ENCODE data around the gene NUP43. TPM values are rescaled to one million over a fixed set of nuclear protein-coding genes. Genes with fewer than 3 reads are reported as not detected.

The NUP43 gene, protein sequence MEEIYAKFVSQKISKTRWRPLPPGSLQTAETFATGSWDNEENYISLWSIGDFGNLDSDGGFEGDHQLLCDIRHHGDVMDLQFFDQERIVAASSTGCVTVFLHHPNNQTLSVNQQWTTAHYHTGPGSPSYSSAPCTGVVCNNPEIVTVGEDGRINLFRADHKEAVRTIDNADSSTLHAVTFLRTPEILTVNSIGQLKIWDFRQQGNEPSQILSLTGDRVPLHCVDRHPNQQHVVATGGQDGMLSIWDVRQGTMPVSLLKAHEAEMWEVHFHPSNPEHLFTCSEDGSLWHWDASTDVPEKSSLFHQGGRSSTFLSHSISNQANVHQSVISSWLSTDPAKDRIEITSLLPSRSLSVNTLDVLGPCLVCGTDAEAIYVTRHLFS
- total RNA-seq = 10 to 100 TPM; 28.6 to 32.1 TPM
- polyA plus RNA-seq = 10 to 100 TPM in 1 of 2 donors, 1 to 10 TPM in 1; 3.6 to 10.6 TPM
- long read RNA-seq, donor 1, transcript NUP43-201 (8 exons, 3,874 nt) = major isoform, 9 of 13 reads
- long read RNA-seq, donor 1, partial matches to known transcripts = 0 of 13 reads
- long read RNA-seq, donor 1, other reads (novel, unspliced or antisense) = 4 of 13 reads
- long read RNA-seq, donor 2, partial matches to known transcripts = 1 of 6 reads
- long read RNA-seq, donor 2, other reads (novel, unspliced or antisense) = 4 of 6 reads

DNA sequence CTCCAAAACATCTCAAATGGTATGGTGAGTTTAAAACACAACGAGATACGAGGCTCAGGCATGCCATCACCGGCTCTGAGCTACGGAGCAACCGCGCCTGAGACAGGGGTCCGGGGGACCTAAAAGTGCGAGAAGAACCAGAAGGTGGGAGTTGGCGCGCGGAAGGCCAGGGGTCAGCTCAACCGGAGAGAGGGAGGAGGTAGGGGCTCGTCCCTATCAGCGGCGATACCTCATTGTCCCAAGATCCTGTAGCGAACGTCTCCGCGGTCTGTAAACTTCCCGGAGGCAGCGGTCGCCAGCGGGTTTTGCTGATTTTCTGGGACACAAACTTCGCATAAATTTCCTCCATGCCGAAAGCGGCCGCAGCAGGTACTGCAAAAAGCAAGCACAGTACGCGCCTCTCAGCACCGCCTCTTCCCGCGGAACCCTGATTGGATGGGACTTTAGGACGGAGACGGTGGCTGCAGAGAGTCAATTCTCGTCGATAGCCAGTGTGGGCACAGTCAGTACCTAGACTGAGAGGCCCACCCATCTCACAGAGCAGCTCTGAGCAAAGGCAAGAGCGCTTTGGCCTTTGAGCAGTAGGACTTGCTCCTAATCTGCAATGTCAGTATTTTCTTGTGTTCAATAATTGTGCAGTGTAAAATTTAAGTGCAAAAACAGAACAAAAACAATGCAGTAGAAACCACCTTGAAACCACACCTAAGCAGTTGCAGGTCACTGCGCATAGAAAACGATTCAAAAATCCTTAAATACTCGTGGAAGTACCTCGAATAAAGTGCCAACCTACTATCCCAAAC lies at the start of gene NUP43:
NUP43 (minus strand) TSS at position 383 of the 800 bp plus-strand sequence; CDS start at position 349, 34 bp downstream.
- peak; percentile 92 for ATAC-seq (ENCODE audit: low FRiP score)
- DNase-seq = peak; percentile 97 to 98
- H3K27me3 ChIP-seq (ENCODE audit: control insufficient read depth in 1 of 2, insufficient read depth in 2 of 2, low read length in 1 of 2) = no peaks in the 10 kb centered on the region
- 5 to 6% methylated on average over 41 of the region's 41 CpGs for WGBS, 2 donors
- no peaks in the 10 kb centered on the region for H3K4me1 ChIP-seq (ENCODE audit: control insufficient read depth in 1 of 2, insufficient read depth in 2 of 2, low read length in 2 of 2)
- H3K4me3 ChIP-seq (ENCODE audit: low read length in 2 of 2) = peak within 1 kb of the TSS; percentile 50 to 70
- intact Hi-C loops (cut with DNase I) = loop anchor here in 1 of 2 donors (10.0 kb wide), 1 partner anchor 118 kb away; the partner anchor contains the start of gene LRP11
- peaks cover 0 to 1% of the 10 kb centered on the region in 2 donors for H3K36me3 ChIP-seq (ENCODE audit: control insufficient read depth in 1 of 2, insufficient read depth in 2 of 2, low read length in 1 of 2)
- H3K9me3 ChIP-seq (ENCODE audit: control insufficient read depth, low read length) = no peaks in the 10 kb centered on the region
- peak within 1 kb of the TSS in 1 of 2 donors; percentile 52 for H3K27ac ChIP-seq (ENCODE audit: low read depth in 1 of 2, low read length in 2 of 2)

DNA sequence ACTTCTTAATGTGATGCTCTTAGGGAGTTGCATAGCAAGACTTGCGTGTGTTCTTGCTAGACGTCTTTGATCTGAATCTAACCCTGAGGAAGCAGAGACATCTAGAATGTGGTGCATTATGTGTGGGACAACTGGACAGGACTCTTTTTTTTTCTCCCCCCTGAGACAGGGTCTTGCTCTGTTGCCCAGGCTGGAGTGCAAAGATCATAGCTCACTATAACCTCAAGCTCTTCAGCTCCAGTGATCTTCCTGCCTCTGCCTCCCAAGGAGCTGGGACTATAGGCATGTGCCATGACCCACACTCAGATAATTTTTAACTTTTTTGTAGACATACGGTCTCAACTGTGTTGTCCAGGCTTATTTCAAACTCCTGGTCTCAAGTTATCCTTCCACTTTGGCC lies 37.2 kb upstream of the NUP43 start:
- Histone ChIP-seq H3K4me3 (ENCODE audit: low read length in 2 of 2) (no peak overlapping the region), H3K4me1 (ENCODE audit: control insufficient read depth in 1 of 2, insufficient read depth in 2 of 2, low read length in 2 of 2) (no peaks in the 10 kb centered on the region), H3K27me3 (ENCODE audit: control insufficient read depth in 1 of 2, insufficient read depth in 2 of 2, low read length in 1 of 2) (no peaks in the 10 kb centered on the region), H3K9me3 (ENCODE audit: control insufficient read depth, low read length) (no peaks in the 10 kb centered on the region), H3K27ac (ENCODE audit: low read depth in 1 of 2, low read length in 2 of 2) (no peak overlapping the region), H3K36me3 (ENCODE audit: control insufficient read depth in 1 of 2, insufficient read depth in 2 of 2, low read length in 1 of 2) (no peaks in the 10 kb centered on the region)
- ATAC-seq (ENCODE audit: low FRiP score) (no peak), DNase-seq (no peak)
- 89% methylated on average over 3 of the region's 3 CpGs for WGBS, 2 donors
- intact Hi-C loops (cut with DNase I) = no loop called here

DNA sequence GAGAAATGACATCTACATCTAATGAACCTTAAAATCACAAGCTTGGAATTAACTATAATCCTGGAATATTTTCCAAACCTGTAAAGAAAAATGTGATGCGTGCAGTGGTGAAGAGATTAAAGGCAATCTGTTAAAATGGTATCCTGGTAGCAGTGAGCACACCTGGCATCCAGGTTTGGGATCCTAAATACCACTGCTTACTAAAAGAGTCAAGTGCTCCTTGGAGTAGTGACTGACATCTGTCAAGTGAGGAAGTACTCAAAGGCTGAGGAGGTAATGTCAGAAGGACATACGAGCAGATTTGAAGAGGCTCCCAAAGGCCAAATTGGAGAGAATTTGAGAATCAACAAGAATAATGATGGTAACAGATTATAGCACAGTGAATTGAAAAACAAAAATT lies 36.0 kb upstream of the NUP43 start:
- H3K4me3 ChIP-seq (ENCODE audit: low read length in 2 of 2) = no peak overlapping the region
- no peaks in the 10 kb centered on the region for H3K9me3 ChIP-seq (ENCODE audit: control insufficient read depth, low read length)
- H3K36me3 ChIP-seq (ENCODE audit: control insufficient read depth in 1 of 2, insufficient read depth in 2 of 2, low read length in 1 of 2) = no peaks in the 10 kb centered on the region
- no peak for DNase-seq
- H3K4me1 ChIP-seq (ENCODE audit: control insufficient read depth in 1 of 2, insufficient read depth in 2 of 2, low read length in 2 of 2) = no peaks in the 10 kb centered on the region
- H3K27me3 ChIP-seq (ENCODE audit: control insufficient read depth in 1 of 2, insufficient read depth in 2 of 2, low read length in 1 of 2) = no peaks in the 10 kb centered on the region
- 90 to 93% methylated on average over 2 of the region's 2 CpGs for WGBS, 2 donors
- no peak overlapping the region for H3K27ac ChIP-seq (ENCODE audit: low read depth in 1 of 2, low read length in 2 of 2)
- ATAC-seq (ENCODE audit: low FRiP score) = no peak
- intact Hi-C loops (cut with DNase I) = no loop called here

DNA sequence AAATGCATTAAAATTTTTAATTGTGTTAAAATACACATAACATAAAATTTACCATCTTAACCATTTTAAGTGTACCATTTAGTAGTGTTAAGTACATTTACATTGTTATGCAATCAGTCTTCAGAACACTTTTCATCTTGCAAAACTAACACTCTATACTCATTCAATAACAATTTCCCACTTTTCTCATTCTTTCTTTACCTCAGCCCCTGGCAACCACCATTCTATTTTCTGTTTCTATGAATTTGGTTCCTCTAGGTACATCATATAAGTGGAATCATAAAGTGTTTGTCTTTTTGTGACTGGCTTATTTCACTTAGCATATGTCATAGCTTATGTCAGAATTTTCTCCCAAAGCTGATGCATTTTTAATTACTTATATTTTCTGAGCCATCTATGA lies 35.4 kb upstream of the NUP43 start:
- DNase-seq (no peak), ATAC-seq (ENCODE audit: low FRiP score) (no peak)
- Histone ChIP-seq H3K4me3 (ENCODE audit: low read length in 2 of 2) (no peak overlapping the region), H3K9me3 (ENCODE audit: control insufficient read depth, low read length) (no peaks in the 10 kb centered on the region), H3K27me3 (ENCODE audit: control insufficient read depth in 1 of 2, insufficient read depth in 2 of 2, low read length in 1 of 2) (no peaks in the 10 kb centered on the region), H3K36me3 (ENCODE audit: control insufficient read depth in 1 of 2, insufficient read depth in 2 of 2, low read length in 1 of 2) (no peaks in the 10 kb centered on the region), H3K27ac (ENCODE audit: low read depth in 1 of 2, low read length in 2 of 2) (no peak overlapping the region), H3K4me1 (ENCODE audit: control insufficient read depth in 1 of 2, insufficient read depth in 2 of 2, low read length in 2 of 2) (no peaks in the 10 kb centered on the region)
- intact Hi-C loops (cut with DNase I) = no loop called here

DNA sequence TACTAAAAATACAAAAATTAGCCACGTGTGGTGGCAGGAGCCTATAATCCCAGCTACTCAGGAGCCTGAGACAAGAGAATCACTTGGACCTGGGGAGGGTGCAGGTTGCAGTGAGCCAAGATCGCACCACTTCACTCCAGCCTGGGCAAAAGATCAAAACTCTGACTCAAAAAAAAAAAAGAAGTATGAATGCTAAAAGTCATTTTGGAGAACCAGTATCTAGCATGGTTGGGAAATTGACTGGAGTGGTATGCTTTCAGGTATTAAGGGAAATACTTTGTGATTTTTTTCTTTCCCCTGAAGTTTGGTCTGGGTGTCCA lies 33.3 kb upstream of the NUP43 start:
- WGBS, 2 donors = 16% methylated on average over 2 of the region's 2 CpGs
- no peaks in the 10 kb centered on the region for H3K4me1 ChIP-seq (ENCODE audit: control insufficient read depth in 1 of 2, insufficient read depth in 2 of 2, low read length in 2 of 2)
- DNase-seq (no peak), ATAC-seq (ENCODE audit: low FRiP score) (no peak)
- H3K27ac ChIP-seq (ENCODE audit: low read depth in 1 of 2, low read length in 2 of 2) = no peak overlapping the region
- no peaks in the 10 kb centered on the region for H3K27me3 ChIP-seq (ENCODE audit: control insufficient read depth in 1 of 2, insufficient read depth in 2 of 2, low read length in 1 of 2)
- no peaks in the 10 kb centered on the region for H3K9me3 ChIP-seq (ENCODE audit: control insufficient read depth, low read length)
- no peak overlapping the region for H3K4me3 ChIP-seq (ENCODE audit: low read length in 2 of 2)
- H3K36me3 ChIP-seq (ENCODE audit: control insufficient read depth in 1 of 2, insufficient read depth in 2 of 2, low read length in 1 of 2) = no peaks in the 10 kb centered on the region
- intact Hi-C loops (cut with DNase I) = no loop called here

DNA sequence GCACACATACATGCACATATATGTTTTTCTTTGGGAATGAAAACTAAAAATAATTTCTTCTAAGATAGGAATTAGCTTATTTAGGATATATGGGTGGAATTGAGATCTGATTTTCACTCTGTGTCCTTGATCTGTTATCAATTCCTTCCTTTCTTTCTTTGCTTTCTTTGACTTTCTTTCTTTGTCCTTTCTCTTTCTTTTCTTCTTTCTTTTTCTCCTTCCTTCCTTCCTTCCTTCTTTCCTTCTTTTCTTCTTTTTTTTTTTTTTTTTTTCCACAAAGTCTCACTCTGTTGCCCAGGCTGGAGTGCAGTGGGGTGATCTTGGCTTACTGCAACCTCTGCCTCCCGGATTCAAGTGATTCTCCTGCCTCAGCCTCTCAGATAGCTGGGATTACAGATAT lies 31.3 kb upstream of the NUP43 start:
- Histone ChIP-seq H3K36me3 (ENCODE audit: control insufficient read depth in 1 of 2, insufficient read depth in 2 of 2, low read length in 1 of 2) (no peaks in the 10 kb centered on the region), H3K27ac (ENCODE audit: low read depth in 1 of 2, low read length in 2 of 2) (no peak overlapping the region), H3K27me3 (ENCODE audit: control insufficient read depth in 1 of 2, insufficient read depth in 2 of 2, low read length in 1 of 2) (no peaks in the 10 kb centered on the region), H3K4me3 (ENCODE audit: low read length in 2 of 2) (no peak overlapping the region), H3K4me1 (ENCODE audit: control insufficient read depth in 1 of 2, insufficient read depth in 2 of 2, low read length in 2 of 2) (no peaks in the 10 kb centered on the region), H3K9me3 (ENCODE audit: control insufficient read depth, low read length) (no peaks in the 10 kb centered on the region)
- DNase-seq (no peak), ATAC-seq (ENCODE audit: low FRiP score) (no peak)
- 95 to 96% methylated on average over 1 of the region's 1 CpG for WGBS, 2 donors
- intact Hi-C loops (cut with DNase I) = no loop called here

DNA sequence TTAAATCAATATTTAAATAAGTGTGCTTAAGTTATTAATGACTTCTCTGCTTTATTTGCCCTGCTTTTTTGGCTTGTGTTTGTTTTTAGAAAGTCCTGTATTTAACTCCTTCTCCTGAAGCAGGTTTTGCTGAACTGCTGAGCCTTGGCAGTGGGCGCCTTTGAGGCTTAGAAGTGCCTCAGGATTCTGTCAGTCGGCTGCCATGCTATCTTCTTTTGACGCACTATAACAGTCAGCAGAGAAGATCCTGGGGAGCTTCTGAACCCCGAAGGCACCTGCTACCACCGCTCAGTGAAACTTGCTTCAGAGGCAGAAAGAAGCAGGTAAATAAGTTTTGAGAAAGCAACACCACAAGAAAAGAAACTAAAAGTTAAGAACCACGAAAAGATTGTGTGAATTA lies 25.6 kb upstream of the NUP43 start:
- WGBS, 2 donors = 93 to 94% methylated on average over 6 of the region's 6 CpGs
- intact Hi-C loops (cut with DNase I) = no loop called here
- H3K4me3 ChIP-seq (ENCODE audit: low read length in 2 of 2) = no peak overlapping the region
- H3K9me3 ChIP-seq (ENCODE audit: control insufficient read depth, low read length) = no peaks in the 10 kb centered on the region
- DNase-seq (no peak), ATAC-seq (ENCODE audit: low FRiP score) (no peak)
- no peaks in the 10 kb centered on the region for H3K27me3 ChIP-seq (ENCODE audit: control insufficient read depth in 1 of 2, insufficient read depth in 2 of 2, low read length in 1 of 2)
- H3K4me1 ChIP-seq (ENCODE audit: control insufficient read depth in 1 of 2, insufficient read depth in 2 of 2, low read length in 2 of 2) = peaks cover 0 to 3% of the 10 kb centered on the region in 2 donors
- H3K36me3 ChIP-seq (ENCODE audit: control insufficient read depth in 1 of 2, insufficient read depth in 2 of 2, low read length in 1 of 2) = peaks cover 0 to 2% of the 10 kb centered on the region in 2 donors
- no peak overlapping the region for H3K27ac ChIP-seq (ENCODE audit: low read depth in 1 of 2, low read length in 2 of 2)

DNA sequence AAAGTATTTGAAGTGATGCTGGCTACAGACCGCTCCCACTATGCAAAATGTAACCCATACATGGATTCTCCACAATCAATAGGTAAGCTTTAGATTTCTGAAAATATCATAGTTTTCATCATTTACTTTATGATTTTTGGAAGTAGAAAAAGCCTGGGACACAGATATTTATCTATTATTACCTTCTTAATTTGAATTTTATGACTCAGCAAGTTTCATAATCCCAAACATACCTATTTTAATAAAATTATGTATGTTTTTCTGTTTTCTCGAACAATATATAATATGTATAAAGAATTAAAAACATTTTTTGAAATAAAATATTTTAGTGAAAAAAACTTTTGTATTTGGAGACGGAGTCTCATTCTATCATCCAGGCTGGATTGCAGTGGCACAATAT lies 24.9 kb upstream of the NUP43 start:
- Histone ChIP-seq H3K9me3 (ENCODE audit: control insufficient read depth, low read length) (no peaks in the 10 kb centered on the region), H3K27me3 (ENCODE audit: control insufficient read depth in 1 of 2, insufficient read depth in 2 of 2, low read length in 1 of 2) (no peaks in the 10 kb centered on the region), H3K27ac (ENCODE audit: low read depth in 1 of 2, low read length in 2 of 2) (no peak overlapping the region), H3K4me1 (ENCODE audit: control insufficient read depth in 1 of 2, insufficient read depth in 2 of 2, low read length in 2 of 2) (peaks cover 0 to 3% of the 10 kb centered on the region in 2 donors), H3K4me3 (ENCODE audit: low read length in 2 of 2) (no peak overlapping the region), H3K36me3 (ENCODE audit: control insufficient read depth in 1 of 2, insufficient read depth in 2 of 2, low read length in 1 of 2) (peaks cover 0 to 2% of the 10 kb centered on the region in 2 donors)
- ATAC-seq (ENCODE audit: low FRiP score) (no peak), DNase-seq (no peak)
- intact Hi-C loops (cut with DNase I) = no loop called here
- 98 to 100% methylated on average over 3 of the region's 3 CpGs for WGBS, 2 donors

Measured in aorta (tissue), 5 donors.